IPS-15b (cell line): ENCODE results near the gene MTPN.

Experiments used
- H3K27me3 ChIP-seq: one replicate; pipeline ENCODE4 v1.6.1; 2013; ENCODE audit warnings: low read length; ENCODE audit not compliant: control insufficient read depth, insufficient read depth
- H3K36me3 ChIP-seq: one replicate; pipeline ENCODE4 v1.6.1; 2013; ENCODE audit warnings: low read length; ENCODE audit not compliant: control insufficient read depth, insufficient read depth
- H3K4me1 ChIP-seq: one replicate; pipeline ENCODE4 v1.6.1; 2013; ENCODE audit warnings: mild to moderate bottlenecking, low read length; ENCODE audit not compliant: control insufficient read depth, insufficient read depth
- H3K4me3 ChIP-seq: one replicate; pipeline ENCODE4 v1.5.1; 2013; ENCODE audit warnings: low read depth, low read length
- H3K9ac ChIP-seq: one replicate; pipeline ENCODE4 v1.6.1; 2013; ENCODE audit warnings: low read depth, mild to moderate bottlenecking, low read length
- H3K9me3 ChIP-seq: one replicate; pipeline ENCODE4 v1.6.1; 2013; ENCODE audit warnings: mild to moderate bottlenecking, low read length; ENCODE audit not compliant: control insufficient read depth, insufficient read depth

The MTPN gene

DNA sequence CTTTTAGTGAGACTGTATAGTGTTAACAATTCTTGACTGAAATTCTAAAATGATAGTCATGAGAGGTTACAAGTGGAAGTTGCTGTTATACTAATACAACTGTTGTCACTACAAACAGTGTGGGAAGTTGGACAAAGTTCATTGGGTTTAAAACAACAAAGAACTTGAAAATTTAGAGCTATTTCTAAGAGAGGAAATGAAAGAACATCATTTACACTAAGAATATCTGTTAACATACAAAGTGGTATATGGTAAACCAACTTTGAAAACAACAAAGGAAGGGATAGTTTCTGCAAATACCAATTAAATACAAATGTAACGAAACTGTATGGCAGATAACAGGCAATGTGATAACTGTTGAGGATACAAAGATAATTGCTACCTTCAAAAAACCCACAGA is 11.6 kb downstream of the MTPN start:
- no peak overlapping the region for H3K4me3 ChIP-seq
- H3K4me1 ChIP-seq = no peaks in the 10 kb centered on the region
- H3K27me3 ChIP-seq = no peaks in the 10 kb centered on the region
- no peak overlapping the region for H3K9ac ChIP-seq
- H3K36me3 ChIP-seq = no peaks in the 10 kb centered on the region
- H3K9me3 ChIP-seq = no peaks in the 10 kb centered on the region

- Histone ChIP-seq H3K36me3 (no peaks in the 10 kb centered on the region), H3K9ac (no peak overlapping the region), H3K4me3 (no peak overlapping the region), H3K27me3 (no peaks in the 10 kb centered on the region), H3K4me1 (no peaks in the 10 kb centered on the region), H3K9me3 (no peaks in the 10 kb centered on the region)
Observed at GRCh38 chr7:135964791-135965190, 12.4 kb downstream of the MTPN start.

- Histone ChIP-seq H3K4me3 (no peak overlapping the region), H3K9ac (no peak overlapping the region), H3K36me3 (no peaks in the 10 kb centered on the region), H3K27me3 (no peaks in the 10 kb centered on the region), H3K9me3 (no peaks in the 10 kb centered on the region), H3K4me1 (no peaks in the 10 kb centered on the region)
Observed at GRCh38 chr7:135964274-135964673, 12.9 kb downstream of the MTPN start.

- H3K4me3 ChIP-seq = no peak overlapping the region
- no peaks in the 10 kb centered on the region for H3K4me1 ChIP-seq
- no peaks in the 10 kb centered on the region for H3K36me3 ChIP-seq
Observed at GRCh38 chr7:135962802-135963201, 14.4 kb downstream of the MTPN start.

DNA sequence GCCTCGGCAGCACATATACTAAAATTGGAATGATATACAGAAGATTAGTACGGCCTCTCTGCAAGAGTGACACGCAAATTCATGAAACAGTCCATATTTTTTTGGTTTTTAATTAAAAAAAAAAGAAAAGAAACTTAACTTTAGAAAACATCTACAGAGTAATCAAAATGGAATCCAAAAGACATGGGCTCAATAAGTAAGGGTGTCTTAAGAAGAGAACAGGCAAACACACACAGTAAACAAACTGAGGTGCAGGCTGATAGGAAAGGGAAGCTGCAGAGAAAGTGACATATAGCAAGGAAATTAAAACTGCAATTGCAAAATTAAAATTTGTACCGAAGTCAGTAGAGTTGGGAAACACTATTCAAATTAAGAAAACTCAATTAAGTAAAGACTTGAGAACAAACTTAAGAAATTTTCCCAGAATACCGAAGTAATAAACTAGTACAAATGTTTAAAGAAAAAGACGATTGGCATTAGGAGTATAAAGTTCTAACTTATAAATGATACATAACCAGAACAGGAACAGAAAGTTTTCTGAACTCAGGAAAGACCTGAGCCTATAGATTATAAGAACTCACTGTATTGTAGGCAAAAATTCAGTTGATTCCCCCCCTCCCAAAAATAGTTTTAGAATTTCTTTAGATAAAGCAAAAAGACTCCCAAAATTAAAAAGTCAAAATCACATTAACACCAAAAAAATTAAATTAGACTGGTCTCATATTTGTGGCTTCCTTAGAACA is 16.3 kb downstream of the MTPN start:
- no peaks in the 10 kb centered on the region for H3K9me3 ChIP-seq
- no peaks in the 10 kb centered on the region for H3K4me1 ChIP-seq
- no peaks in the 10 kb centered on the region for H3K36me3 ChIP-seq
- H3K4me3 ChIP-seq = no peak overlapping the region
- no peaks in the 10 kb centered on the region for H3K27me3 ChIP-seq
- no peak overlapping the region for H3K9ac ChIP-seq

More at GRCh38 chr7:135962802-135963201, 14.4 kb downstream of the MTPN start:
- no peaks in the 10 kb centered on the region for H3K27me3 ChIP-seq
- no peaks in the 10 kb centered on the region for H3K9me3 ChIP-seq
- H3K9ac ChIP-seq = no peak overlapping the region

- Histone ChIP-seq H3K9ac (no peak overlapping the region), H3K36me3 (no peaks in the 10 kb centered on the region), H3K9me3 (no peaks in the 10 kb centered on the region), H3K27me3 (no peaks in the 10 kb centered on the region), H3K4me1 (no peaks in the 10 kb centered on the region), H3K4me3 (no peak overlapping the region)
Observed at GRCh38 chr7:135959646-135960363, 17.4 kb downstream of the MTPN start.

- Histone ChIP-seq H3K27me3 (no peaks in the 10 kb centered on the region), H3K4me3 (no peak overlapping the region), H3K9ac (no peak overlapping the region), H3K4me1 (no peaks in the 10 kb centered on the region), H3K36me3 (no peaks in the 10 kb centered on the region), H3K9me3 (no peaks in the 10 kb centered on the region)
Observed at GRCh38 chr7:135958173-135958572, 19.0 kb downstream of the MTPN start.

DNA sequence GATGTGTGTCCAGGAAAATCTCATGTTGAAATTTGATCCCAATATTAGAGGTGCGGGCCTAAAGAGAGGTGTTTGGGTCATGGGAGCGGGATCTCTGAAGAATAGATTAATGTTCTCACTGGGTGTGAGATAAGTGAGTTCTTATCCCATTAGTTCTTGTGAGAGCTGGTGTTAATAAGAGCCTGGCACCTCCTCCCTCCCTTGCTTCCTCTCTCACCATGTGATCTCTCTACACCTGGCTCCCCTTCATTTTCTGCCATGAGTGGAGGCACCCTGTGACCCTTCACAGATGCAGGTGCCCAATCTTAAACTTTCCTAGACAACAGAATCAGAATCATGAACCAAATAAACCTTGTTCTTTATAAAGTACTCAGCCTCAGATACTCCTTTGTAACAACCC is 19.5 kb downstream of the MTPN start:
- Histone ChIP-seq H3K9me3 (no peaks in the 10 kb centered on the region), H3K9ac (no peak overlapping the region), H3K4me1 (no peaks in the 10 kb centered on the region), H3K4me3 (no peak overlapping the region), H3K36me3 (no peaks in the 10 kb centered on the region), H3K27me3 (no peaks in the 10 kb centered on the region)

DNA sequence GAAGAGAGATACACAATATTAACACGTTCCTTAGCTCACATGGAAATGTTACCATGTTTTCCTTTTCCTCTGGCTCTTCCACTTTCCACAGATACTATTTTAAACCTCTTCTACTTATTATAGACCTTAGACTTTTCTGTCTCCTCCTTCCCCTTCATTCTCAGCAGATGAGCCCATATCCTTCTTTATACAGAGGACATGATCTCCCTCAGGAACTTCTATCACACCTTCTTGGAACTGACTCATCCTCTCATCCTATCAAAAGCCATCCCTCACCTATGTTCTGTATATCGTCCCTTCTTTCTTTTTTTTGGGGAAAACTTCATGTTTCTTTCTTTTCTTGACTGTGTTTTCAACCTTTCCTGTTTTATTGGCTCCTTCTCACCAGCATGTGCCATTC is 20.8 kb downstream of the MTPN start:
- no peaks in the 10 kb centered on the region for H3K27me3 ChIP-seq
- H3K9me3 ChIP-seq = no peaks in the 10 kb centered on the region
- H3K36me3 ChIP-seq = no peaks in the 10 kb centered on the region
- no peaks in the 10 kb centered on the region for H3K4me1 ChIP-seq
- H3K9ac ChIP-seq = no peak overlapping the region
- no peak overlapping the region for H3K4me3 ChIP-seq

DNA sequence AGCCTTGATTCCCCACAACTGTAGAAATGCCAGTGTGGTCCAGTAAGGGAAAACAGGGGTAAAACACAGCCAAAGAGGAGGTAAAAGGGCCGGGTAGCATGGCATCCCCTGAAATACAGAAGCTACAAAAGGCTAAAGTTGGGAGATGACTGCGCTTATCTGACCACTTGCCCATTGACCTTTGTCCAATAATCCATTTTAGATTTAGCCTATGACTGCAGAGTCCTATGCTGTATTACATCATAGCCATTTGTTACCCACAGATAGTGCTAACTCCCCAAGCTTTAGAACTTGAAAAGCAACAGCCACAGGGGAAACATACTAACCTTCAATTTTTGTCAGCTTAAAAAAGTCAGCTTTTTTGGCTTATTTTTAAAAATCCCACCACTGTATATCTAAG is 26.2 kb downstream of the MTPN start:
- Histone ChIP-seq H3K36me3 (no peaks in the 10 kb centered on the region), H3K4me3 (no peak overlapping the region), H3K4me1 (no peaks in the 10 kb centered on the region), H3K9me3 (no peaks in the 10 kb centered on the region), H3K9ac (no peak overlapping the region), H3K27me3 (no peaks in the 10 kb centered on the region)

DNA sequence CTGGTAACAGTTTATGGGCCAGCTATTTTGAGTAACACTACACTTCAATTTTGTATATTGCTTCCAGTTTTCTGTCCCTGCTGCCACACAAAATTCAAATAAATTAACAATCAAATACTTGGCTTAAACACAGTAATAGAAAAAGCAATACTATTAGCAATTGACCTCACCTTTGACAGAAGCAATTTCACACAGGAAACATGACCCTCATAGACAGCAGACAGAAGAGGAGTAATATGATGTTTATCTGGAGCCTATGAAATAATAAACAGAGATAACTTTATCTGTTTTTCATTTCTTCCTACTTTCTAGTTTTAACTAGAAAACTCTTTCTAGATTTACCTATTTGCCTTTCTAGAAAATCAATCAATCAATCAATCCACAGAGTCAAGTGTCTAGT is 26.7 kb downstream of the MTPN start:
- Histone ChIP-seq H3K36me3 (no peaks in the 10 kb centered on the region), H3K9me3 (no peaks in the 10 kb centered on the region), H3K4me1 (no peaks in the 10 kb centered on the region), H3K4me3 (no peak overlapping the region), H3K9ac (no peak overlapping the region), H3K27me3 (no peaks in the 10 kb centered on the region)
